SW480 (cell line): ENCODE data around the gene TFCP2L1.
A peak's percentile ranks its signal among the peaks of the same experiment; 100 is the strongest.

Source experiments
- DNase-seq: peaks from one replicate; pipeline ENCODE4 v3.0.0-alpha.2; 2016; ENCODE audit warnings: low spot score

TFCP2L1 gene

GRCh38 chr2:121196132-121196848, 88.7 kb downstream of the TFCP2L1 start:
- no peak for DNase-seq

- no peak for DNase-seq
Measured at GRCh38 chr2:121195036-121195435, 90.0 kb downstream of the TFCP2L1 start.

- no peak for DNase-seq
Measured at GRCh38 chr2:121194626-121195025, 90.4 kb downstream of the TFCP2L1 start.

GRCh38 chr2:121193185-121193584, 91.8 kb downstream of the TFCP2L1 start:
- DNase-seq: no peak

- no peak for DNase-seq
Measured at GRCh38 chr2:121192576-121192975, 92.4 kb downstream of the TFCP2L1 start.

- no peak for DNase-seq
Measured at GRCh38 chr2:121191191-121192170, 93.5 kb downstream of the TFCP2L1 start.

GRCh38 chr2:121189661-121190381, 95.2 kb downstream of the TFCP2L1 start:
- no peak for DNase-seq

GRCh38 chr2:121189011-121189410, 96.0 kb downstream of the TFCP2L1 start:
- DNase-seq: no peak

- no peak for DNase-seq
Measured at GRCh38 chr2:121187982-121188411, 97.0 kb downstream of the TFCP2L1 start.

- DNase-seq: no peak
Measured at GRCh38 chr2:121187351-121187981, 97.5 kb downstream of the TFCP2L1 start.

GRCh38 chr2:121186261-121186660, 98.7 kb downstream of the TFCP2L1 start:
- DNase-seq: peak; percentile 14

- DNase-seq: peak; percentile 92
Measured at GRCh38 chr2:121185571-121186074, 99.4 kb downstream of the TFCP2L1 start.

- no peak for DNase-seq
Measured at GRCh38 chr2:121185111-121185510, 99.9 kb downstream of the TFCP2L1 start.

GRCh38 chr2:121184248-121184862, 100.6 kb downstream of the TFCP2L1 start:
- DNase-seq: peak; percentile 13

- no peak for DNase-seq
Measured at GRCh38 chr2:121182520-121182919, 102.5 kb downstream of the TFCP2L1 start.

- DNase-seq: no peak
Measured at GRCh38 chr2:121179467-121179866, 105.5 kb downstream of the TFCP2L1 start.

- no peak for DNase-seq
Measured at GRCh38 chr2:121178730-121179129, 106.3 kb downstream of the TFCP2L1 start.

- DNase-seq: peak; percentile 79
Measured at GRCh38 chr2:121177896-121178295, 107.1 kb downstream of the TFCP2L1 start.

GRCh38 chr2:121175326-121175725, 109.7 kb downstream of the TFCP2L1 start:
- DNase-seq: no peak

- no peak for DNase-seq
Measured at GRCh38 chr2:121173806-121174205, 111.2 kb downstream of the TFCP2L1 start.

GRCh38 chr2:121173112-121173511, 111.9 kb downstream of the TFCP2L1 start:
- DNase-seq: no peak
